H1 (cell line): ENCODE data around the gene LY6G6F. TPM values are rescaled to one million over a fixed set of nuclear protein-coding genes. Genes with fewer than 3 reads are reported as not detected.

Source experiments
- CTCF ChIA-PET: fragments of 300-600 bp; sonication (Branson Sonifier 250); formaldehyde crosslinking; loops from one replicate; lab custom pipeline; 2021; ENCODE audit not compliant: partially characterized antibody; lab: Charles Lee
- POLR2A ChIA-PET: fragments of 300-600 bp; sonication (Branson Sonifier 250); formaldehyde crosslinking; loops from one replicate; lab custom pipeline; 2021; ENCODE audit warnings: inconsistent platforms; ENCODE audit not compliant: partially characterized antibody; lab: Charles Lee
- DNase-seq, 2 experiments: peaks; one replicate each; pipeline versions ENCODE4 v3.0.0 to v3.0.0-alpha.2; 2010 to 2022; ENCODE audit warnings: low spot score in 2 of 2, low read depth in 1 of 2, mixed read lengths in 1 of 2
- FAIRE-seq: peaks from 2 replicates; lab custom pipeline; 2011; peaks lifted over from hg19 to GRCh38; lab: Jason Lieb, UNC
- H2AFZ ChIP-seq: 2 replicates; pipeline ENCODE4 v1.8.1; 2012; ENCODE audit warnings: low read length, inconsistent platforms
- H2AK5ac ChIP-seq: 2 replicates; pipeline ENCODE4 v1.6.1; 2013; ENCODE audit warnings: low read depth, low read length
- H2BK120ac ChIP-seq: replicated peaks from 2 replicates; pipeline ENCODE3; 2013; ENCODE audit warnings: low read depth, low read length, inconsistent platforms
- H2BK12ac ChIP-seq: 2 replicates; pipeline ENCODE4 v1.6.1; 2013; ENCODE audit warnings: low read depth, low read length
- H2BK15ac ChIP-seq: 2 replicates; pipeline ENCODE4 v1.6.1; 2013; ENCODE audit warnings: low read length
- H2BK20ac ChIP-seq: 2 replicates; pipeline ENCODE4 v1.6.1; 2013; ENCODE audit warnings: low read length
- H2BK5ac ChIP-seq: 2 replicates; pipeline ENCODE4 v1.6.1; 2013; ENCODE audit warnings: low read depth, low read length
- H3K14ac ChIP-seq: 2 replicates; pipeline ENCODE4 v1.6.1; 2013; ENCODE audit warnings: inconsistent platforms; ENCODE audit not compliant: insufficient read length
- H3K18ac ChIP-seq: 2 replicates; pipeline ENCODE4 v1.6.1; 2013; ENCODE audit warnings: low read length; ENCODE audit errors: extremely low read depth
- H3K23ac ChIP-seq: 2 replicates; pipeline ENCODE4 v1.6.1; 2013; ENCODE audit warnings: inconsistent platforms; ENCODE audit not compliant: insufficient read length
- H3K23me2 ChIP-seq: 2 replicates; pipeline ENCODE4 v1.6.1; 2013; ENCODE audit warnings: low read depth, low read length
- H3K27ac ChIP-seq: 2 replicates; pipeline ENCODE4 v1.6.1; 2011; ENCODE audit warnings: low read depth, low read length, inconsistent platforms
- H3K27me3 ChIP-seq, 4 experiments: replicated peaks in 1 of 4; 1 replicate in 1 of 4; 2 replicates in 3 of 4; pipeline versions ENCODE4 v1.6.1 to v1.8.1; 2011 to 2013; ENCODE audit warnings: low read length in 3 of 4, mild to moderate bottlenecking in 3 of 4, inconsistent platforms in 2 of 4, mixed read lengths in 2 of 4, moderate library complexity in 1 of 4; ENCODE audit not compliant: control insufficient read depth in 3 of 4, insufficient read depth in 3 of 4; ENCODE audit errors: extremely low read depth in 1 of 4
- H3K36me3 ChIP-seq, 4 experiments: 2 replicates each; pipeline versions ENCODE4 v1.6.1 to v1.8.1; 2011 to 2013; ENCODE audit warnings: mild to moderate bottlenecking in 4 of 4, low read length in 3 of 4, moderate library complexity in 2 of 4, control low read depth in 1 of 4, inconsistent platforms in 1 of 4; ENCODE audit not compliant: insufficient read depth in 4 of 4, control insufficient read depth in 2 of 4
- H3K4ac ChIP-seq: replicated peaks from 2 replicates; pipeline ENCODE3; 2013; ENCODE audit warnings: low read length, low read depth, mixed read lengths, inconsistent platforms; ENCODE audit not compliant: insufficient read length
- H3K4me1 ChIP-seq, 4 experiments: replicated peaks in 1 of 4; 1 replicate in 1 of 4; 2 replicates in 3 of 4; pipeline versions ENCODE4 v1.6.1 to v1.8.1; 2011 to 2013; ENCODE audit warnings: low read length in 3 of 4, inconsistent platforms in 2 of 4, mixed read lengths in 1 of 4; ENCODE audit not compliant: insufficient read depth in 4 of 4, control insufficient read depth in 3 of 4
- H3K4me2 ChIP-seq, 2 experiments: 2 replicates each; pipeline versions ENCODE4 v1.6.1 to v1.8.1; 2011 to 2013; ENCODE audit warnings: low read depth in 2 of 2, low read length in 2 of 2, control low read depth in 1 of 2, inconsistent platforms in 1 of 2, mild to moderate bottlenecking in 1 of 2; ENCODE audit not compliant: insufficient read depth in 1 of 2
- H3K4me3 ChIP-seq, 4 experiments: fragments of 200-600, 300-600 bp in 1 of 4; sonication (generic), shearing (Covaris generic), sonication (Bioruptor Twin) in 1 of 4; 2 replicates each; pipeline versions ENCODE4 v1.5.1 to v1.8.1; 2011 to 2016; ENCODE audit warnings: low read length in 4 of 4, low read depth in 3 of 4, control low read depth in 2 of 4, inconsistent platforms in 2 of 4, mild to moderate bottlenecking in 2 of 4, mixed read lengths in 1 of 4, moderate library complexity in 1 of 4; ENCODE audit not compliant: insufficient read depth in 2 of 4; ENCODE audit errors: extremely low read depth in 1 of 4
- H3K56ac ChIP-seq: replicated peaks from 2 replicates; pipeline ENCODE3; 2013; ENCODE audit warnings: low read depth, mild to moderate bottlenecking, mixed read lengths, low read length, inconsistent platforms; ENCODE audit not compliant: insufficient read length
- H3K79me1 ChIP-seq: 2 replicates; pipeline ENCODE4 v1.6.1; 2013; ENCODE audit warnings: low read depth, low read length, control low read depth
- H3K79me2 ChIP-seq, 2 experiments: 2 replicates each; pipeline versions ENCODE4 v1.6.1 to v1.8.1; 2012 to 2013; ENCODE audit warnings: low read length in 2 of 2, mild to moderate bottlenecking in 2 of 2, inconsistent platforms in 1 of 2; ENCODE audit not compliant: insufficient read depth in 2 of 2, control insufficient read depth in 1 of 2
- H3K9ac ChIP-seq, 4 experiments: replicated peaks in 1 of 4; 1 replicate in 1 of 4; 2 replicates in 3 of 4; pipeline versions ENCODE4 v1.6.1 to v1.8.1; 2011 to 2013; ENCODE audit warnings: low read depth in 3 of 4, low read length in 3 of 4, control low read depth in 2 of 4, mild to moderate bottlenecking in 2 of 4, moderate library complexity in 2 of 4, inconsistent platforms in 1 of 4; ENCODE audit errors: extremely low read depth in 1 of 4
- H3K9me3 ChIP-seq, 2 experiments: 2 replicates each; pipeline versions ENCODE4 v1.6.1 to v1.8.1; 2012 to 2013; ENCODE audit warnings: mild to moderate bottlenecking in 2 of 2, moderate library complexity in 2 of 2, control low read depth in 1 of 2, inconsistent platforms in 1 of 2, low read depth in 1 of 2, low read length in 1 of 2, mixed read lengths in 1 of 2; ENCODE audit not compliant: insufficient read depth in 2 of 2
- H4K20me1 ChIP-seq, 2 experiments: replicated peaks in 1 of 2; 2 replicates each; pipeline versions ENCODE3 to v1.8.1; 2011 to 2013; ENCODE audit warnings: inconsistent platforms in 2 of 2, low read length in 2 of 2, mild to moderate bottlenecking in 1 of 2; ENCODE audit not compliant: insufficient read depth in 2 of 2, control insufficient read depth in 1 of 2
- H4K5ac ChIP-seq: 2 replicates; pipeline ENCODE4 v1.6.1; 2013; ENCODE audit warnings: low read length, low read depth, mixed read lengths, inconsistent platforms; ENCODE audit not compliant: insufficient read length
- H4K8ac ChIP-seq: 2 replicates; pipeline ENCODE4 v1.8.0; 2013; ENCODE audit warnings: mild to moderate bottlenecking, moderate library complexity, low read length, inconsistent platforms; ENCODE audit not compliant: insufficient read depth; ENCODE audit errors: extremely low read depth
- H4K91ac ChIP-seq: replicated peaks from 2 replicates; pipeline ENCODE3; 2013; ENCODE audit warnings: low read length, mixed read lengths, inconsistent platforms; ENCODE audit not compliant: insufficient read length
- ASH2L ChIP-seq: fragments of 200-600, 300-600 bp; sonication (generic); IDR thresholded peaks from one replicate; pipeline ENCODE4 v1.7.1; 2017; ENCODE audit warnings: low read length
- BACH1 ChIP-seq: IDR thresholded peaks from 2 replicates; pipeline ENCODE4 v1.6.1; 2012; ENCODE audit warnings: low read length, improper control_type of control experiment
- BCL11A ChIP-seq, 2 experiments: IDR thresholded peaks; one replicate each; pipeline ENCODE4 v1.6.1; 2011; ENCODE audit warnings: low read depth in 2 of 2, low read length in 2 of 2, mild to moderate bottlenecking in 2 of 2
- CHD2 ChIP-seq: IDR thresholded peaks from 2 replicates; pipeline ENCODE4 v1.6.1; 2012; ENCODE audit warnings: low read length, improper control_type of control experiment
- FOSL1 ChIP-seq: IDR thresholded peaks from 2 replicates; pipeline ENCODE4 v1.6.1; 2011; ENCODE audit warnings: mild to moderate bottlenecking, low read depth, low read length, moderate library complexity; ENCODE audit not compliant: insufficient read depth
- KDM5A ChIP-seq: fragments of 200-600 bp; IDR thresholded peaks from 2 replicates; pipeline ENCODE4 v1.7.1; 2012; ENCODE audit warnings: mild to moderate bottlenecking, low read length, inconsistent platforms, mixed read lengths
- POLR2A ChIP-seq, 2 experiments: IDR thresholded peaks; 1 replicate in 1 of 2; 2 replicates in 1 of 2; pipeline ENCODE4 v1.6.1; 2011; ENCODE audit warnings: low read depth in 2 of 2, low read length in 2 of 2, mild to moderate bottlenecking in 2 of 2; ENCODE audit errors: control extremely low read depth in 1 of 2
- RFX5 ChIP-seq: IDR thresholded peaks from 2 replicates; pipeline ENCODE4 v1.6.1; 2011; ENCODE audit warnings: low read depth, low read length, improper control_type of control experiment, borderline replicate concordance
- SAP30 ChIP-seq: fragments of 300-600 bp; sonication (generic); IDR thresholded peaks from 2 replicates; pipeline ENCODE4 v1.7.1; 2012; ENCODE audit warnings: low read length, moderate library complexity, mild to moderate bottlenecking, inconsistent platforms; ENCODE audit not compliant: insufficient read depth, insufficient replicate concordance
- SIN3A ChIP-seq, 2 experiments: IDR thresholded peaks in 1 of 2; conservative IDR thresholded peaks in 1 of 2; 2 replicates each; pipeline ENCODE4 v1.6.1; 2011 to 2012; ENCODE audit warnings: low read length in 2 of 2, improper control_type of control experiment in 1 of 2, low read depth in 1 of 2, mild to moderate bottlenecking in 1 of 2
- SIRT6 ChIP-seq: IDR thresholded peaks from one replicate; pipeline ENCODE4 v1.7.1; 2012; ENCODE audit warnings: low read length, inconsistent platforms
- SP4 ChIP-seq: IDR thresholded peaks from 2 replicates; pipeline ENCODE4 v1.6.1; 2012; ENCODE audit warnings: low read length, inconsistent platforms
- SRF ChIP-seq: IDR thresholded peaks from 2 replicates; pipeline ENCODE4 v1.6.1; 2011; ENCODE audit warnings: mild to moderate bottlenecking, low read depth, low read length, moderate library complexity
- TCF12 ChIP-seq: IDR thresholded peaks from 2 replicates; pipeline ENCODE4 v1.6.1; 2011; ENCODE audit warnings: low read depth, mild to moderate bottlenecking, low read length
- ZNF274 ChIP-seq: IDR thresholded peaks from 2 replicates; pipeline ENCODE4 v1.7.0; 2012; ENCODE audit warnings: low read length, borderline replicate concordance; ENCODE audit errors: extremely low read depth
- WGBS, 2 experiments: shearing (Covaris generic) in 1 of 2; methylation state at CpG; one replicate each; pipeline versions ENCODE4 v1.1.6 to v1.1.7; 2013 to 2015; ENCODE audit warnings: low lambda C conversion rate in 2 of 2, mixed read lengths in 2 of 2, inconsistent platforms in 1 of 2, low coverage in 1 of 2, missing lambda C conversion rate in 1 of 2; ENCODE audit not compliant: insufficient replicate concordance in 2 of 2, insufficient coverage in 1 of 2, insufficient read length in 1 of 2; ENCODE audit errors: extremely low coverage in 1 of 2, missing lambda C conversion rate in 1 of 2; 5-methylcytosine and 5-hydroxymethylcytosine counted together
- polyA plus RNA-seq, 7 experiments: library from polyadenylated mRNA; depleted of rRNA in 3 of 7; stranded (reverse) in 5 of 7; unstranded in 2 of 7; fragments of >200 nt in 5 of 7; fragments of 200-250 nt in 2 of 7; gene quantifications; 1 replicate in 5 of 7; 2 replicates in 1 of 7; 4 replicates in 1 of 7; pipeline versions ENCODE4 v1.2.1 to v1.2.3, GENCODE V29; 2011 to 2013; ENCODE audit warnings: missing spikeins in 2 of 7, mixed read lengths in 2 of 7
- total RNA-seq: library from RNA; stranded (reverse); fragmentation: NEBNext Ultra II Directional; extraction: Animal tissue kit (Norgen Biotek cat#: 25700); gene quantifications from 2 replicates; pipeline ENCODE4 v1.2.1, GENCODE V29; 2021

The LY6G6F gene
- total and polyA plus RNA-seq, 2 of the 8 experiments (the other 6 are each of a cell fraction or from before 2014, with no cell fraction given) = not detected

DNA sequence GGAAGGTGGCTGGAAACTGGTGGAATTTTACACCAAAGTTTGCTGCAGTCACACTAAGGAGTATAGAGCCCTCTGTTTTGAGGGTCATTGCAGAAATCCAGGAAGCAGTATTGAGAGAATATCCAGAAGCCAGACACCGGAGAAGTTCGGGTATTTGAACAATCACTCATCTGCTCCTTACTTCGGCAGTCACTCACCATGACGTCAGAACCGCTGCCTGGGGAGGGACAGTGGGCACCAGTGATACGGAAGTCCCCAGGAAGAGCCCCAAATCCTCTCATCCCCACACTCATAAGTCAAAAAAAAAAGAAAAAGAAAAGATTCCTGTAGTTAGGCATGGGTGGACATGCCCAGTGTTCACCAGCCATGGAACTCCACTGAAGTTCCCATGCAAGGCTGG is 29.8 kb upstream of the LY6G6F start:
- no peaks in the 10 kb centered on the region for H4K20me1 ChIP-seq
- ChIA-PET CTCF (interaction anchor here (1.2 to 1.9 kb wide), 3 partner anchors 12 to 246 kb away, joined by 4 to 5 read pairs (median 4); partner anchors contain the start of gene GPANK1), POLR2A (interaction anchor here (1.1 to 2.1 kb wide), 6 partner anchors 10 to 157 kb away, joined by 3 to 10 read pairs (median 4); partner anchors contain the start of genes BAG6 and HSPA1B)
- H3K36me3 ChIP-seq = peaks cover 2 to 4% (median 3%) of the 10 kb centered on the region in 4 experiments; a peak in 6 of 8 replicates
- no peaks in the 10 kb centered on the region for H3K79me1 ChIP-seq
- no peak overlapping the region for H3K14ac ChIP-seq
- H2BK20ac ChIP-seq = no peak overlapping the region
- DNase-seq (no peak), FAIRE-seq (no peak)
- no peak overlapping the region for H4K8ac ChIP-seq
- no peak overlapping the region for H3K27ac ChIP-seq
- H3K79me2 ChIP-seq = no peaks in the 10 kb centered on the region
- H3K4me3 ChIP-seq = no peak overlapping the region
- no peaks in the 10 kb centered on the region for H3K9me3 ChIP-seq
- H3K4me2 ChIP-seq = no peak overlapping the region
- H3K23ac ChIP-seq = no peak overlapping the region
- H3K18ac ChIP-seq = no peak overlapping the region
- H2BK12ac ChIP-seq = no peak overlapping the region
- peaks cover 6% of the 10 kb centered on the region; the same call in 1 of the 2 replicates for H3K23me2 ChIP-seq
- H4K91ac ChIP-seq = no peak overlapping the region
- no peak overlapping the region for H2BK15ac ChIP-seq
- H2BK5ac ChIP-seq = no peak overlapping the region
- H2AFZ ChIP-seq = no peak overlapping the region
- no peak overlapping the region for H2AK5ac ChIP-seq
- H4K5ac ChIP-seq = no peak overlapping the region
- H3K9ac ChIP-seq = no peak overlapping the region
- no peak overlapping the region for H3K56ac ChIP-seq
- peaks cover 0 to 7% (median 2%) of the 10 kb centered on the region in 4 experiments; a peak in 4 of 7 replicates for H3K4me1 ChIP-seq
- WGBS, 2 experiments = 81% methylated on average over 6 of the region's 6 CpGs; no CpG with 5 or more reads in 1 of the 2 experiments
- no peak overlapping the region for H3K4ac ChIP-seq
- no peak overlapping the region for H2BK120ac ChIP-seq
- peaks cover 2 to 8% (median 6%) of the 10 kb centered on the region in 4 experiments; a peak in 6 of 7 replicates for H3K27me3 ChIP-seq
- TF ChIP-seq POLR2A (IDR thresholded peaks at IDR 0.05; ENCODE audit: control extremely low read depth in 1 of 2, low read depth in 2 of 2, low read length in 2 of 2) (no peak), ZNF274 (no peak), SRF (no peak), SIN3A (conservative IDR thresholded peaks at IDR 0.05 in 1 of 2, IDR thresholded peaks at IDR 0.05 in 1 of 2; ENCODE audit: low read depth in 1 of 2, low read length in 2 of 2) (no peak), SIRT6 (no peak), SAP30 (no peak), TCF12 (no peak), RFX5 (no peak), KDM5A (no peak), ASH2L (no peak), BCL11A (IDR thresholded peaks at IDR 0.05; ENCODE audit: low read depth in 2 of 2, low read length in 2 of 2) (no peak), BACH1 (no peak), FOSL1 (no peak), CHD2 (no peak), SP4 (no peak)
